Karpas-422 (cell line): Measurements from ENCODE around the gene YDJC. TPM values are rescaled to one million over a fixed set of nuclear protein-coding genes. Genes with fewer than 3 reads are reported as not detected.
A peak's percentile ranks its signal among the peaks of the same experiment; 100 is the strongest.
"Not testable (repeated sequence)": the region's sequence is repeated elsewhere in the genome, so short reads cannot be mapped to it uniquely, and the experiment has no call there.

ENCODE experiments used
- DNase-seq: peaks from one replicate; pipeline ENCODE4 v3.0.0-alpha.2; 2015
- H2AFZ ChIP-seq: fragments of 200-600 bp; sonication (generic); 2 replicates; pipeline ENCODE4 v1.6.1; 2014; ENCODE audit warnings: antibody characterized with exemption, low read length, mixed read lengths
- H3K27ac ChIP-seq: fragments of 200-600 bp; sonication (generic); 2 replicates; pipeline ENCODE4 v1.5.1; 2014; ENCODE audit warnings: mild to moderate bottlenecking, low read length, moderate library complexity
- H3K27me3 ChIP-seq: fragments of 200-600 bp; sonication (generic); 2 replicates; pipeline ENCODE4 v1.6.1; 2014; ENCODE audit warnings: low read length, mixed read lengths
- H3K36me3 ChIP-seq: fragments of 200-600 bp; sonication (generic); 2 replicates; pipeline ENCODE4 v1.6.1; 2014; ENCODE audit warnings: low read length, mixed read lengths; ENCODE audit not compliant: insufficient read depth
- H3K4me1 ChIP-seq: fragments of 200-600 bp; sonication (generic); 2 replicates; pipeline ENCODE4 v1.6.1; 2014; ENCODE audit warnings: mild to moderate bottlenecking, low read length, mixed read lengths
- H3K4me2 ChIP-seq: fragments of 200-600 bp; sonication (generic); 2 replicates; pipeline ENCODE4 v1.6.1; 2014; ENCODE audit warnings: low read length, low read depth, mild to moderate bottlenecking; ENCODE audit not compliant: poor library complexity, severe bottlenecking
- H3K4me3 ChIP-seq: fragments of 200-600 bp; sonication (generic); 2 replicates; pipeline ENCODE4 v1.5.1; 2014; ENCODE audit warnings: mild to moderate bottlenecking, antibody characterized with exemption, low read length, mixed read lengths
- H3K79me2 ChIP-seq: fragments of 200-600 bp; sonication (generic); 2 replicates; pipeline ENCODE4 v1.6.1; 2014; ENCODE audit warnings: mild to moderate bottlenecking, low read length, mixed read lengths
- H3K9ac ChIP-seq: fragments of 200-600 bp; sonication (generic); 2 replicates; pipeline ENCODE4 v1.6.0; 2014; ENCODE audit warnings: low read length
- H3K9me2 ChIP-seq: fragments of 200-600 bp; sonication (generic), shearing (Covaris generic); replicated peaks from 2 replicates; pipeline ENCODE4 v1.6.0; 2014; ENCODE audit warnings: mild to moderate bottlenecking, low read length, moderate library complexity; ENCODE audit not compliant: insufficient read depth
- H3K9me3 ChIP-seq: fragments of 300-700, 200-600 bp; sonication (generic); 2 replicates; pipeline ENCODE4 v1.6.1; 2014; ENCODE audit warnings: low read length, mixed read lengths
- H4K20me1 ChIP-seq: fragments of 200-600 bp; sonication (generic); 2 replicates; pipeline ENCODE4 v1.6.1; 2014; ENCODE audit warnings: mild to moderate bottlenecking, antibody characterized with exemption, low read length, low read depth; ENCODE audit not compliant: insufficient read depth
- total RNA-seq: library from RNA; depleted of rRNA; stranded (reverse); fragments of >200 nt; shearing (Covaris generic); gene quantifications from 2 replicates; pipeline ENCODE4 v1.2.3, GENCODE V29; 2014; ENCODE audit warnings: low replicate concordance

Gene YDJC
- total RNA-seq, 1 experiment from 2014 or later = 59.1 TPM

DNA sequence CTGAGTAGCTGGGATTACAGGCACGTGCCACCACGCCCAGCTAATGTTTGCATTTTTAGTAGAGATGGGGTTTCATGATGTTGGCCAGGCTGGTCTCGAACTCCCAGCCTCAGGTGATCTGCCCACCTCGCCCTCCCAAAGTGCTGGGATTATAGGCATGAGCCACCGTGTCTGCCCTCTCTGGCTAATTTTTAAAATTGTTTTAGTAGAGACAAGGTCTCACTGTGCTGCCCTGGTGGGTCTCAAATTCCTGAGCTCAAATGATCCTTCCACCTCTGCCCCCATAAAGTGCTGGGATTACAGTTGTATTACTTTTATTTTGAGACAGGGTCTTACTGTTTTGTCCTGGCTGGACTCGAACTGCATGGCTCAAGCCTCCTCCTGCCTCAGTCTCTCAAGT lies 15.7 kb upstream of the YDJC start:
- H3K27ac ChIP-seq, H3K36me3 ChIP-seq, H3K4me3 ChIP-seq, H3K9ac ChIP-seq, DNase-seq, H2AFZ ChIP-seq, H4K20me1 ChIP-seq, H3K9me3 ChIP-seq, H3K27me3 ChIP-seq, H3K9me2 ChIP-seq, H3K4me2 ChIP-seq: not testable (repeated sequence)
- H3K4me1 ChIP-seq = peaks cover 22% of the 10 kb centered on the region
- peaks cover 11% of the 10 kb centered on the region for H3K79me2 ChIP-seq

DNA sequence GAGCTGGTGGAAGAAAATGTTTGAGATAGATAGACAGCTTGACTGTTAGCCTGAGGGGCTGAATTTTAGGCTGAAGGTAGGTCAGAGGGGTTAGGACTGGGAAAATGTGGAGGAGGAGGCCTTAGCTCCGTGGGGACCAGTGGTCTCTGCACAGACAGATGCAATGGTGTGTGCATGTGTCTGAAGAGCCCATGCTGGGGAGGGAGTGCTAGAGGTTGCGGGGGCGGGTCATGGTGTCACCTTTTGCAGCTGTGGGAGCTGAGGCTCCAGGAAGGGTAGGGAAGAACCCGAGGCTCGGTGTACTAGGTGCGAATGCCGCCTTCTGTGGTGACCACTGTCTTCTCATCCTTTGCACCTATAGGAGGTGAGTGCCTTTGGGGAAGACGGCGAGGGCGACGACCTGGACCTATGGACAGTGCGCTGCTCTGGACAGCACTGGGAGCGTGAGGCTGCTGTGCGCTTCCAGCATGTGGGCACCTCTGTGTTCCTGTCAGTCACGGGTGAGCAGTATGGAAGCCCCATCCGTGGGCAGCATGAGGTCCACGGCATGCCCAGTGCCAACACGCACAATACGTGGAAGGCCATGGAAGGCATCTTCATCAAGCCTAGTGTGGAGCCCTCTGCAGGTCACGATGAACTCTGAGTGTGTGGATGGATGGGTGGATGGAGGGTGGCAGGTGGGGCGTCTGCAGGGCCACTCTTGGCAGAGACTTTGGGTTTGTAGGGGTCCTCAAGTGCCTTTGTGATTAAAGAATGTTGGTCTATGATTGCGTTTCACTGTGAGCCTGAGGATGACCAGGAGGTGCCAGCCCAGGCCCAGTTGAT lies 13.9 kb upstream of the YDJC start:
- Histone ChIP-seq H3K36me3 (no peaks in the 10 kb centered on the region; the same call in 1 of the 2 replicates), H3K79me2 (peaks cover 11% of the 10 kb centered on the region), H3K9ac (peak overlapping the region; percentile 86), H3K9me3 (no peaks in the 10 kb centered on the region), H3K27me3 (no peaks in the 10 kb centered on the region), H3K4me3 (peak overlapping the region; percentile 80), H2AFZ (no peak overlapping the region), H3K4me2 (peak overlapping the region; percentile 87), H3K27ac (no peak overlapping the region), H4K20me1 (no peaks in the 10 kb centered on the region; the same call in 1 of the 2 replicates), H3K4me1 (peaks cover 22% of the 10 kb centered on the region), H3K9me2 (no peaks in the 10 kb centered on the region)
- no peak for DNase-seq

DNA sequence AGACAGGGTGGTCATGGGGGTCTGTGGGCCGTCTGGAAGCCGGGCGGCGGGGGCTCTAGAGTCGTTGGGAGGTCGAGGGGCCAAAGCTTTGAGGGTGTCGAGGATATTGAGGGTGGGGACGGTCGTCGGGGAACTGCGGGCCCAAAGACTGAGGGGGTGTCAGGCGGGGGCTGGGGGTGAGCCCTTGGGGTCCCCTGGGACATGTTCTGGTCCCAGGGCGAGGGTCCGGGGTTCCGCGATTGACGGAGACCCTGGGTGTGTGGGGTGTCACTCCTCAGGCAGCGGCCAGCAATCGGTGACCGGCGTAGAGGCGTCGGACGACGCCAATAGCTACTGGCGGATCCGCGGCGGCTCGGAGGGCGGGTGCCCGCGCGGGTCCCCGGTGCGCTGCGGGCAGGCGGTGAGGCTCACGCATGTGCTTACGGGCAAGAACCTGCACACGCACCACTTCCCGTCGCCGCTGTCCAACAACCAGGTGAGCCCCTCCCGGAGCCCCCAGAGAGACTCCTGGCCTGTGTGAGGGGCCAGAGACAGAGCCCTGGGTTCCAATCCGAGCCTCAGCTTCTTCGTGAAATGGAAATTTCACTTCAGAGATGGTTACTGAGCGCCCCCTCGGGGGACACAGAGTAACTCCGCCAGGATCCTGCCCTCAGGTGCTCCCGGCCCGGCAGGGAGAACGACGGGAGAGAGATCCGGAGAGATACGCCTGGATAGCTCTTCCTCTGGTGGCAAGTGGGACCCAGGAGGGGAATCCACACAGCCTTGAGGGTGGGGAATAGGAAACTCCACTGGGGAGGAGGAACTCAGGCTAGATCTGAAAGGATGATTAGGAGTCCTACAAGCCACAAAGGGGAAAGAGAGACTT lies 13.0 kb upstream of the YDJC start:
- Histone ChIP-seq H4K20me1 (no peaks in the 10 kb centered on the region; the same call in 1 of the 2 replicates), H3K79me2 (peaks cover 11% of the 10 kb centered on the region), H2AFZ (peak overlapping the region; percentile 19; the same call in 1 of the 2 replicates), H3K4me3 (peak overlapping the region; percentile 80), H3K9me2 (no peaks in the 10 kb centered on the region), H3K27me3 (no peaks in the 10 kb centered on the region), H3K4me1 (peaks cover 22% of the 10 kb centered on the region), H3K9me3 (no peaks in the 10 kb centered on the region), H3K4me2 (peak overlapping the region; percentile 87), H3K9ac (peak overlapping the region; percentile 86), H3K36me3 (no peaks in the 10 kb centered on the region), H3K27ac (0 out of 2 replicates have a peak overlapping the region, but pooled peaks have one; percentile 9)
- DNase-seq = peak; percentile 89

DNA sequence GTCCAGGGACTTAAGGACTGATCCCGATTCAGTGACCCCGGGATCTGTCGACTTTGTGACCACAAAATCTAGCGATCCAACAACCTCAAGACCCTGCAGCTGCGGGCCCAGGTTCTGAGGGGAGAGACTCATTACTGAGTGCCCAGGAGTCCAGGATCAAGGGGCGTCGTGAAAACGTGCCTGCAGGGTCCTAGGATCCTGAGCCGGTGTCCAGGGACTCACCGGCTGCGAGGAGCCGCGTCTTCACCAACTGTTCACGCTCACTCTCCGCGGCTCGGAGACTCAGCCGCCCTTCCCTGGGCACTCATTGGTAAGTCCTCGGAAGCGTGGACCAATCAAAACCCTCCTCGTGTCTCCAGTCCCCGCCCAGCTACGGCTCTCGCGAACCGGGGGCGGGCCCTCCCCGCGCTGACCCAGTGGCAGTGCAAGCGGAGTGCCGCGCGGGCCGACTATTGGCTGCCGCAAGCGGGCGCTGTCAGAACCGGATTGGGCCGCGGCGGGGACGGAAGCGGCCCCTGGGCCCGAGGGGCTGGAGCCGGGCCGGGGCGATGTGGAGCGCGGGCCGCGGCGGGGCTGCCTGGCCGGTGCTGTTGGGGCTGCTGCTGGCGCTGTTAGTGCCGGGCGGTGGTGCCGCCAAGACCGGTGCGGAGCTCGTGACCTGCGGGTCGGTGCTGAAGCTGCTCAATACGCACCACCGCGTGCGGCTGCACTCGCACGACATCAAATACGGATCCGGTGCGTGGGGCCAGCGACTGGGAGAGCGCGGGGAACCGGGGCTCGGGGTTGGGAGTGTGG lies 12.2 kb upstream of the YDJC start, which contains the start of gene SDF2L1:
TSS of gene SDF2L1 (plus strand) at position 514 of the 795 bp plus-strand sequence. CDS start at position 549, 35 bp downstream.
- Histone ChIP-seq H3K4me3 (peak within 1 kb of the TSS; percentile 80), H3K36me3 (no peaks in the 10 kb centered on the region), H3K27ac (0 out of 2 replicates have a peak within 1 kb of the TSS, but pooled peaks have one; percentile 9), H2AFZ (peak within 1 kb of the TSS; percentile 93), H3K4me1 (peaks cover 22% of the 10 kb centered on the region), H3K27me3 (no peaks in the 10 kb centered on the region), H3K79me2 (peaks cover 11% of the 10 kb centered on the region), H3K9me2 (no peaks in the 10 kb centered on the region), H4K20me1 (no peaks in the 10 kb centered on the region; the same call in 1 of the 2 replicates), H3K4me2 (peak within 1 kb of the TSS; percentile 87), H3K9me3 (no peaks in the 10 kb centered on the region), H3K9ac (peak within 1 kb of the TSS; percentile 86)
- peak; percentile 99 for DNase-seq

DNA sequence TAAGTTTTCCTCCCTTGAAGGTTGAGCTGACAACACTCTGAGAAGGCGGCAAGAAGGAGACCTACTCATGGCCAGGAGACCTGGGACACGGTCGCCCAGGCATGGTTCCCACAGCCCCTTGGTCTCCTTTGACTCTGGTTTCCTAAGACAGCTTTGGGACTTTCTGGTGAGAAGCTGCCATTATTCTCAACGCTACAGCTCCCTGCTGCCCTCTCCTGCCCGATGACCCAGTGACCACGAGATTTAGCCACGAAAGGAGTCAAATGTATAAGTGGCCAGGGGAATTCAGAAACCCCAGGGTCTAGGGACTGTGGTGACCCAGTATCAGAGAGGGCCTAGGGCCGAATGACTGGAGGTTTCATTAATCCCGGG lies 11.6 kb upstream of the YDJC start:
- H3K9me2 ChIP-seq = no peaks in the 10 kb centered on the region
- H3K79me2 ChIP-seq = peaks cover 11% of the 10 kb centered on the region
- H4K20me1 ChIP-seq = no peaks in the 10 kb centered on the region; the same call in 1 of the 2 replicates
- no peaks in the 10 kb centered on the region for H3K9me3 ChIP-seq
- peak overlapping the region; percentile 93 for H2AFZ ChIP-seq
- no peak for DNase-seq
- H3K9ac ChIP-seq = peak overlapping the region; percentile 74
- peak overlapping the region; percentile 66 for H3K4me3 ChIP-seq
- no peaks in the 10 kb centered on the region for H3K36me3 ChIP-seq
- H3K27me3 ChIP-seq = no peaks in the 10 kb centered on the region
- H3K27ac ChIP-seq = no peak overlapping the region
- H3K4me2 ChIP-seq = peak overlapping the region; percentile 87
- peaks cover 22% of the 10 kb centered on the region for H3K4me1 ChIP-seq

DNA sequence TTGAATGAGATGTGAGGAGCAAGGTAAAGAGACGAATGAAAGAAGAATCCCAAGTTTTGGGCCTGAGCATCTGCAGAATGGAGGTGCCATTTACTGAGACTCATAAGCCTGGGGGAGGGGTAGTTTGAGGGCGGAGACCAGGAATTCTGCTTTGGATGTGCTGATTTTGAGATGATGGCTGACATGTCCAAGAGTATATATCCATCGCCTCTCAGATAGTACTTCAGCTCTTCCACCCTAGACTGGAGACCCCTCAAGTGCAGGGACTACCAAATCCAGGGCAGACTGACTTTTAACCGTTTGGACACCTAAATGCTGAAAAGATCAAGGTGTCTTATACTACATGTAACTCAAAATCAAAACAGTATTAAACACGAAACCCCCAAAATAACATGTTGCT lies 11.0 kb upstream of the YDJC start:
- Histone ChIP-seq H3K27ac (no peak overlapping the region), H3K27me3 (no peaks in the 10 kb centered on the region), H4K20me1 (no peaks in the 10 kb centered on the region; the same call in 1 of the 2 replicates), H3K4me3 (peak overlapping the region; percentile 66; the same call in 1 of the 2 replicates), H3K4me1 (peaks cover 22% of the 10 kb centered on the region), H3K9me2 (no peaks in the 10 kb centered on the region), H3K36me3 (no peaks in the 10 kb centered on the region), H3K4me2 (peak overlapping the region; percentile 87), H2AFZ (no peak overlapping the region), H3K9me3 (no peaks in the 10 kb centered on the region), H3K79me2 (peaks cover 11% of the 10 kb centered on the region), H3K9ac (0 out of 2 replicates have a peak overlapping the region, but pooled peaks have one; percentile 74)
- DNase-seq = no peak

DNA sequence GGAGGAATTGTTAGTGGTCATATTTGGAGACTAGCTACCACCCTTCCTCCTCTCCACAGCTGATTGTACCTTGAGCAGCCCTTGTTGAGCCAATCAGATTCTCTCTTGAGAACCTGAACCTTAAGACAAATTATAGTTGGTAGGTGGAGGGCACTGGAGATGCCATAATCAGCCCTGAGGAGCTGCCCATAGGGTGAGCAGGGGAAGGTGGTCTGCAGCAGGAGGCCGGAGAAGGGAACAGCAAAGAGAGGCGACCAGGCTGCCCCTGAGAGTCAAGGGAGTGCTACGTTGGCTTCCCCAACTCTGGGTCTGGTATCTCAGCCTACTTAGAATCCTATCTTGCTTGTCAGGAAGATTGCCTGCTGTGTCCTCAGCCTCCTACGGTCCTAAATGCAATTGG lies 9.5 kb upstream of the YDJC start:
- Histone ChIP-seq H3K27ac (no peak overlapping the region), H3K27me3 (no peaks in the 10 kb centered on the region), H2AFZ (no peak overlapping the region), H4K20me1 (no peaks in the 10 kb centered on the region; the same call in 1 of the 2 replicates), H3K9me2 (no peaks in the 10 kb centered on the region), H3K36me3 (no peaks in the 10 kb centered on the region), H3K79me2 (peaks cover 11% of the 10 kb centered on the region), H3K9ac (no peak overlapping the region), H3K9me3 (no peaks in the 10 kb centered on the region), H3K4me3 (no peak overlapping the region), H3K4me2 (no peak overlapping the region), H3K4me1 (peaks cover 22% of the 10 kb centered on the region)
- DNase-seq = no peak
